ENCODE results near the gene MYCN.
"Not testable (repeated sequence)": the region's sequence is repeated elsewhere in the genome, so short reads cannot be mapped to it uniquely, and the experiment has no call there.

The MYCN gene

DNA sequence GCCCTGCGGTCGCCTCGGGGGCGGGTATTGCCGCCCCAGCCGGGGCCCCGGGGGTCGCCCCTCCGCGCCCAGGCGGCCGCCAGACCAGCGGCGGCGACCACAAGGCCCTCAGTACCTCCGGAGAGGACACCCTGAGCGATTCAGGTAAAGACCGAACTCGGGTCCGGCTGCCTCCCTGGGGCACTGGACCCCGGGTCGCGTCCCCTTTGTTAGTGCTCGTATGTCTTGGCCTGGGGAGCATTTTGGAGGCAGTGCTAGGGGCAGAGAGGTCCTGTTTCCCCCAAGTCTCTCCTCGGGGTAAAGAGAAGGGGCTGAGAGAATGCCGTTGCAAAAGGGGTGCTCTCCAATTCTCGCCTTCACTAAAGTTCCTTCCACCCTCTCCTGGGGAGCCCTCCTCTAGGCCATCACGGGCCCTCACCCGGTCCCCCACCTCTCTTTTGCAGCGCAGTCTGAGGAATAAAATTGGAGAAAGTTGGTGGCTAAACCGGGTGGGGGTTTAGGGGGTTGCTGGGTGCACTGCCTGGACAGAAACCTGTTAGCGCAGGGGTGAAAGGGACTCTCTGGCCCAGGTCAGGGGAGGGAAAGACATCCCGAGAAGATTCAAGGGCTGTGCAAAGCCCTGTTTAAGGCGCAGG is 2.5 kb downstream of the MYCN start:
- peak in 17 of 56 donors; percentile 12 to 59 (median 29) for DNase-seq

DNA sequence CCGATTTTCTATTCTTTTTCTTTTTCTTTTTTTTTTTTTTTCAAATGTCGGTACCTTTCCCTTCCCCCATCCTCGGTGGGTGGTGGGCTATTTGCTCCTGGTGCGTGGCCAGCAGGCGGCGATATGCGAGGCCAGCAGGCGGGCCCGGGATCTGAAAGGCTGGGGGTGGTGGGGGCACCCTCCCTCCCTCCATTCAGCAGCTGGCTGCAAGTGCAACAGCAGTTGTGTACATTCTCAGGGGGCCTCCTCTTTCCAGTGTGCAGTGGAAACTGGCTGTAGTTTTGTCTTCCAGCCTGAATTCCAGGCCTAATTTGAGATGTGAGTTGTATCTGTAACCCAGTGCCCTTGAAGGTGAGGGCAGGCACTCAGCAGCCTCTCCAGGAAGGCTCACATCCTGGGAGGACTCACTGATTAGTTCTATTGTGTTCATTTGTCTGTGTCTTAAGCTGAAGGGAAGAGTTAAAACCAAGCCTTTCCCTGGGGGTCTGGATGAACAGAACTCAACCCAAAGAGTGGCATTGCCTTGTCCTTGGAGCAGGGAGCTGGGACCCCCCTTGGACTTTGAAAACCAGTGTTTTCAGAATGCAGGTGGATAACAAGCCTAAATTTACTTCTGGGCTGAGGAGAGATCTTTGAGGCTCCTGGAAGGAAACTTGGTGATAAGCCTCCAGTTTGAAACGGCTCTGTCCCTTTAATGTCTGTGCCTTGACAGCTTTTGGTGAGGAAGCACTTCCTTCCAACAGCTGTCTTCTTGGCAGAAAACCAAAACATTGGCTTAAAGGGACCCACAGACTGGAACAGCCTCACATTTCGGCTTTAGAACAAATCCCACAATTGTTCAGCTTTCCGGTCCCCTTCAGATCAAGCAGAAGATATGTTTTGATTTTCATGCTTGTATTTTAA is 3.3 kb downstream of the MYCN start:
- DNase-seq: peak in 52 of 56 donors; percentile 14 to 83 (median 58)

DNA sequence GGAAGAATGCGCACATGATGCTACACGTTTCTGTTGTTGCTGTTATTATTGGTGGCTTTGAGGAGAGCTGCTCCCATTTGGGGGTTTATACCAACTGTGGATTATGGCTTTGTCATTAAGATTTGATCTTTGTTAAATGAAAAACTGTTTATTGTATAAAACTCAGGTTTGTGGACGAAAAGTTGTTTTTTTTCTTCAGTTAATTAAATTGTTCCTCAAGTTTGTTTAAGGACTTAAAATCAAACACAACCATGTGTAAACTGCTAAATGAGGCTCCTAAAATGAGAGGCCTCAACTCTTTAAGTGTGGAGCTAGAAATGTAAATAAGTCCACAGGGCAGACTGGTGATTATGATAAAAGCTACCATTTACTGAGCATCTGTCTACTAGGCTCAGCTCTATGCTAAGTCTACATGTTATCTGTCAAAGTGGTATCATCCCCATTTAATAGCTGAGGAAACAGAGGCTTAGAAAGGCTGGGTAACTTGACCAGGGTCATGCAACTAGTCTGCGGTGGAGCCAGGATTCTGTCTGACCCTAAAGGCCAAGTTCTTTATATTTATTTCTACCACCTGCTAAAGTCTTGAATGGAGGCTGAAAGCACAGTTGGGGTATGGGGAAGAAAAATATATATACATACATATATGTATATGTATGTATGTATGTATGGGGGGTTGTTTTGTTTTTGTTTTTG is 4.1 kb downstream of the MYCN start:
- no peak for DNase-seq

DNA sequence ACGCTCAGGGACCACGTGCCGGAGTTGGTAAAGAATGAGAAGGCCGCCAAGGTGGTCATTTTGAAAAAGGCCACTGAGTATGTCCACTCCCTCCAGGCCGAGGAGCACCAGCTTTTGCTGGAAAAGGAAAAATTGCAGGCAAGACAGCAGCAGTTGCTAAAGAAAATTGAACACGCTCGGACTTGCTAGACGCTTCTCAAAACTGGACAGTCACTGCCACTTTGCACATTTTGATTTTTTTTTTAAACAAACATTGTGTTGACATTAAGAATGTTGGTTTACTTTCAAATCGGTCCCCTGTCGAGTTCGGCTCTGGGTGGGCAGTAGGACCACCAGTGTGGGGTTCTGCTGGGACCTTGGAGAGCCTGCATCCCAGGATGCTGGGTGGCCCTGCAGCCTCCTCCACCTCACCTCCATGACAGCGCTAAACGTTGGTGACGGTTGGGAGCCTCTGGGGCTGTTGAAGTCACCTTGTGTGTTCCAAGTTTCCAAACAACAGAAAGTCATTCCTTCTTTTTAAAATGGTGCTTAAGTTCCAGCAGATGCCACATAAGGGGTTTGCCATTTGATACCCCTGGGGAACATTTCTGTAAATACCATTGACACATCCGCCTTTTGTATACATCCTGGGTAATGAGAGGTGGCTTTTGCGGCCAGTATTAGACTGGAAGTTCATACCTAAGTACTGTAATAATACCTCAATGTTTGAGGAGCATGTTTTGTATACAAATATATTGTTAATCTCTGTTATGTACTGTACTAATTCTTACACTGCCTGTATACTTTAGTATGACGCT is 5.8 kb downstream of the MYCN start:
- DNase-seq: no peak

GRCh38 chr2:15946983-15947382 is 6.6 kb downstream of the MYCN start:
- DNase-seq: no peak

- no peak for DNase-seq
Observed at GRCh38 chr2:15947431-15947830, 7.1 kb downstream of the MYCN start.

DNA sequence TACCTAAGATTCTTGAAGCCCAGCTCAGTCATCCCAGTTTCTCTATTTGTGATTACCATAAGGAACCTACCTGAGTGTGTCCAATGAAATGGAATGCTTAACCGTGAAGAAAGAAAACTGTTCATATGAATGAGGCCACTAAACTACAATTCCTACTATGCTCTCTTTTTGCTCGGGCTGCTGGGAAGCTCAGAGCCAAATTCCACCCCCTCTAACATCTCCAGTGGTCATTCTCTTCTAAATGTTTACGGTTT is 8.3 kb downstream of the MYCN start:
- DNase-seq: no peak

DNA sequence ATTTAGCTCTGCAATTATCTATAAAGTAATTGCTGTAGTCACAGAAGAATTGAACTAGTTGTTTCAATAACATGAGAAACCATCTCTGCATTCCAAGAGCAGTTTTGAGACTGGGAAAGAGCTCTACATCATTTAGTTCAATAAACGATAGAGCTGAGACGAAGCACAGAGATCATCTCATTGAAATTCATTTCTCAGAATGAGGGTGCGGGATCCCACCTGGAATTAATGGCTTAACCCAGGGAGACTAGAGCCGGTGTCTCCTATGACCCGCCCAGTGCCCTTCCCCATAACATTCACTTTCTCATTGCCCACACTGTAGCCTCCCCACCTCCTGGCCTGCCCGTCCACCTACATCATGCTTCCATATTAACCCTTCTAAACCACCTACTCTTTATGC is 8.8 kb downstream of the MYCN start:
- no peak for DNase-seq

GRCh38 chr2:15949551-15949950 is 9.2 kb downstream of the MYCN start:
- DNase-seq: no peak

DNA sequence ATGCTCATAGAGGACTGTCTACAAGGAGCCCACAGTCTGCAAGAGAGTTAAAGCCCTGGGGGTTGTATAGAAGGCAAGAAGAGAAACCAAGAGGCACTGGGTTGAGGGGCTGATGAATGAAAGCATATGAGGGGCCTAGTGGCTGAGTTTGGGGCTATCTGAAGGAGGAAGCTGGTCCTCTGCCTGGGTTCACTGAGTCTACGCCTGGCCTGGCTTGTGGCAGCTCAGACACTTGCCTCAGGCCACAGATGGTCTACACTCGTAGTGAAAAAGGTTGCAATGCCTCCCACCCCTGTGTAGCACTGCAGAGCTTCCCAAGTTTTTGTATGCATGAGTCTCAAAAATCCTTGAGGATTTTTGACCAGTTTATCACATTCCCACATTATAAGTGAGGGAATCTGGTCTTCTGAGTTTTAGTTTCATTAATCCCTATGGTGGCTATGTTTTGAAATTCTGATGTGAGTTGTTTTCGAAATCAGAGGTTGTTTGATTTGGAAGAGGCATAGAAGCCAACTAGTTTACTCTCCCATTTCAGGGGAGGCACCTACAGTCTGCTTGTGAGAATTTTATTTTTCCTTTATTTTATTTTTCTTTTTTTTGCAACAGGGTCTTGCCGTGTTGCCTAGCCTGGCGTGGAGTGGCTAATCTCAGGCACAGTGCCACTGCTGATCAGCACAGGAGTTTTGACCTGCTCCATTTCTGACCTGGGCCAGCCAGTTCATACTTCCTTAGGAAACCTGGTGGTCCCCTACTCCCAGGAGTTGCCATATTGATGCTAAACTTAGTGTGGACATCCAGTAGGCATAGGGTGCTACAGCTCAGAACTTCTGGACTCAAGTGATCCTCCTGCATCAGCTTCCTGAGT is 10.0 kb downstream of the MYCN start:
- DNase-seq: no peak

GRCh38 chr2:15951936-15952335 is 11.6 kb downstream of the MYCN start:
- not testable (repeated sequence) for DNase-seq

GRCh38 chr2:15952451-15953146 is 12.2 kb downstream of the MYCN start:
- DNase-seq: no peak

GRCh38 chr2:15953147-15953630 is 12.8 kb downstream of the MYCN start:
- no peak for DNase-seq

DNA sequence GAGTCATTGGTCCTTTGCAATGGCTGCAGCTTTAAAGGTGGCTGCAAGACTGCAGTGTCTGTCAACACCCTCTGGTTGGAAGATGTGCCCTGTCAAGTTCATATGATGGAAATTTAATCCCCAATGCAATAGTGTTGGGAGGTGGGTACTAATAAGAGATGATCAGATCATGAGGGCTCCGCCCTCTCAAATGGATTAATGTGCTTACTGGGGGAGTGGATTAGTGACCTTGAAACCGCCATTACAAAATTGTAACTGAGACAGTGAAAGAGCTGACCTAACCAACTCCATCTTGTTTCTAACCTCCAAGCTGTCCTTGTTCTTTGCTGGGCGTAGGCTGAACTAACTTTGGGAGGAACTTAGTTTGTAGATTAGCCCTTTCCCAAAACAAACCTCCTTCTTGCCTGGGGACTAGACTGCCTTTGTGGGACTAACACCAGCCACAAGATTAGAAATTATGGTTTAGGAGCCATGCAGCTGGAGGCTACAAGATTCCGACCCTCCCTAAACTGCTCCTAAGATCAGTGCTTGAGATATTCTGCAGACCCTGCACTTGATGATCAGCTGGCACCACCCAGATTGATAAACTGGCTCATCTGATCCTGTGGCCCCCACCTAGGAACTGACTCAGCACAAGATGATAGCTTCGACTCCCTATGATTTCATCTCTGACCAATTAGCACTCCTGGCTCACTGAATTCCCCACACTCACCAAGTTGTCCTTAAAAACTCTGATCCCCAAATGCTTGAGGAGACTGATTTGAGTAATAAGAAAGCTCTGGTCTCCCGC is 13.7 kb downstream of the MYCN start:
- DNase-seq: no peak

DNA sequence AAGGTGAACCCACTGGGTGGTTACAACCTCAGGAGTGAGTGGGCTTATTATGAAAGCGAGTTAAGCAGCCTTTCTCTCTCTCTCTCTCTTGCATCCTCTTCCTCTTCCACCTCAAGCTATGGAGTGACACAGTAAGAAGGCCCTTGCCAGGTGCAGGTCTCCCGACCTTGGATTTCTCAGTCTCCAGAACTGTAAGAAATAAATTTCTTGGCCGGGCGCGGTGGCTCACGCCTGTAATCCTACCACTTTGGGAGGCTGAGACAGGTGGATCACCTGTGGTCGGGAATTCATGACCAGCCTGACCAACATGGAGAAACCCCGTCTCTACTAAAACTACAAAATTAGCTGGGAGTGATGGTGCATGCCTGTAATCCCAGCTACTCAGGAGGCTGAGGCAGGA is 14.4 kb downstream of the MYCN start:
- no peak for DNase-seq

- DNase-seq: no peak
Observed at GRCh38 chr2:15955232-15955988, 15.1 kb downstream of the MYCN start.

DNA sequence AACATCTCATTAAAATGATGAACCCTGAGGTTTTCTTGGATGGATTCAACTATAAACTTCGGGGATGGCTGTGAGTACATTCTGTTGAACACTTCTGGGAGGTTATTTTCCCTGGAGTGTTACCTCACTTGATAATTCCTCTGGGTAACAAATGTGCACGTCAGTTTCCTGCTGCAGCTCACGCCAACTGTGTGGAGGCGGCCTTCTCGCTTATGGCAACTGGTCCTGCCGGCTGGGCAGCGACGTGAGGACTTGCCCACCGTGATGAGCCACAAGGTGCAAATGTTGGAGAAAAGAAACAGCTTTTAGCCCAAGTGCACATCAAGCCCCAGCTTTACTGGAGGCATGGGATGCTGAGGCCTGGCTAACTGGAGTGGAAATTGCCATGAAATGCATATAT is 15.9 kb downstream of the MYCN start:
- DNase-seq: no peak
